SK-N-SH (cell line): Measurements from ENCODE around the gene TUBA8. TPM values are rescaled to one million over a fixed set of nuclear protein-coding genes. Genes with fewer than 3 reads are reported as not detected.

Source experiments
- CTCF ChIA-PET: fragments of 300-600, 350-600 bp; formaldehyde crosslinking; extraction: SDS; loops from one replicate; lab custom pipeline; 2021; lab: Yijun Ruan, JAX
- POLR2A ChIA-PET: fragments of 350-600 bp; sonication (Branson Sonifier 250); formaldehyde crosslinking; extraction: SDS; loops from one replicate; lab custom pipeline; 2020; ENCODE audit warnings: antibody characterized with exemption, inconsistent platforms; lab: Yijun Ruan, JAX
- DNase-seq: peaks from one replicate; pipeline ENCODE4 v3.0.0; 2012
- H2AFZ ChIP-seq: fragments of 200-600 bp; sonication (generic); 2 replicates; pipeline ENCODE4 v1.8.1; 2016; ENCODE audit warnings: antibody characterized with exemption, mild to moderate bottlenecking, low read depth
- H3F3A ChIP-seq: fragments of 200-600 bp; sonication (generic); replicated peaks from 2 replicates; pipeline ENCODE3; 2016; ENCODE audit warnings: antibody characterized with exemption, mild to moderate bottlenecking; ENCODE audit not compliant: insufficient read depth
- H3K27ac ChIP-seq, 2 experiments: fragments of 200-500 bp in 1 of 2; fragments of 200-600 bp in 1 of 2; sonication (Bioruptor generic) in 1 of 2; sonication (generic), shearing (Covaris generic) in 1 of 2; 2 replicates each; pipeline versions ENCODE4 v1.5.1 to v1.6.1; 2014 to 2016; ENCODE audit warnings: low read depth in 2 of 2, inconsistent platforms in 1 of 2, low read length in 1 of 2, mild to moderate bottlenecking in 1 of 2, mixed read lengths in 1 of 2
- H3K27me3 ChIP-seq: fragments of 200-600 bp; sonication (generic), shearing (Covaris generic); 2 replicates; pipeline ENCODE4 v1.6.1; 2016; ENCODE audit warnings: mixed run types; ENCODE audit not compliant: insufficient read depth
- H3K36me3 ChIP-seq, 2 experiments: fragments of 200-500 bp in 1 of 2; fragments of 200-600 bp in 1 of 2; sonication (Bioruptor generic) in 1 of 2; sonication (generic) in 1 of 2; replicated peaks in 1 of 2; 2 replicates each; pipeline versions ENCODE3 to v1.5.1; 2014 to 2016; ENCODE audit warnings: low read length in 1 of 2, mild to moderate bottlenecking in 1 of 2; ENCODE audit not compliant: insufficient read depth in 2 of 2, control insufficient read depth in 1 of 2
- H3K4me1 ChIP-seq, 2 experiments: fragments of 200-500 bp in 1 of 2; fragments of 200-600 bp in 1 of 2; sonication (Bioruptor generic) in 1 of 2; sonication (generic), shearing (Covaris generic) in 1 of 2; 2 replicates each; pipeline versions ENCODE4 v1.5.1 to v1.6.1; 2014 to 2016; ENCODE audit warnings: low read depth in 1 of 2, low read length in 1 of 2, mixed run types in 1 of 2; ENCODE audit not compliant: insufficient read depth in 2 of 2, control insufficient read depth in 1 of 2
- H3K4me2 ChIP-seq: fragments of 200-600 bp; sonication (generic), shearing (Covaris generic); 2 replicates; pipeline ENCODE4 v1.6.1; 2017; ENCODE audit warnings: mixed run types
- H3K4me3 ChIP-seq, 2 experiments: fragments of 200-500 bp in 1 of 2; fragments of 200-600 bp in 1 of 2; sonication (Bioruptor generic) in 1 of 2; sonication (generic), shearing (Covaris generic) in 1 of 2; 2 replicates each; pipeline versions ENCODE4 v1.5.1 to v1.8.1; 2014 to 2016; ENCODE audit warnings: low read depth in 2 of 2, inconsistent platforms in 1 of 2, low read length in 1 of 2, mild to moderate bottlenecking in 1 of 2, mixed read lengths in 1 of 2, moderate library complexity in 1 of 2
- H3K79me2 ChIP-seq: fragments of 200-600 bp; sonication (generic); 2 replicates; pipeline ENCODE4 v1.8.1; 2017; ENCODE audit warnings: mild to moderate bottlenecking; ENCODE audit not compliant: insufficient read depth
- H3K9ac ChIP-seq: fragments of 200-600 bp; sonication (generic); 2 replicates; pipeline ENCODE4 v1.6.1; 2017; ENCODE audit warnings: mixed run types
- H3K9me2 ChIP-seq: fragments of 200-600 bp; sonication (generic); 2 replicates; pipeline ENCODE4 v1.6.1; 2017; ENCODE audit warnings: mixed run types
- H3K9me3 ChIP-seq: fragments of 200-600 bp; sonication (generic); 2 replicates; pipeline ENCODE4 v1.6.1; 2017; ENCODE audit warnings: mixed run types, mild to moderate bottlenecking, moderate library complexity
- H4K20me1 ChIP-seq: fragments of 200-600 bp; sonication (generic); 2 replicates; pipeline ENCODE4 v1.6.1; 2017; ENCODE audit warnings: mild to moderate bottlenecking, mixed run types; ENCODE audit not compliant: insufficient read depth
- CHD2 ChIP-seq: fragments of 150-350 bp; IDR thresholded peaks from 2 replicates; pipeline ENCODE4 v1.6.1; 2018; ENCODE audit warnings: low read length; ENCODE audit not compliant: partially characterized antibody
- EP300 ChIP-seq, 2 experiments: IDR thresholded peaks; 2 replicates each; pipeline versions ENCODE4 v1.4.0 to v1.6.1; 2012; ENCODE audit warnings: borderline replicate concordance in 1 of 2, low read depth in 1 of 2, low read length in 1 of 2
- EZH2phosphoT487 ChIP-seq: fragments of 200-600 bp; sonication (generic); IDR thresholded peaks from 2 replicates; pipeline ENCODE4 v1.6.1; 2017; ENCODE audit warnings: low read depth, mixed run types, mild to moderate bottlenecking, antibody characterized with exemption, moderate library complexity, borderline replicate concordance
- FOXJ3 ChIP-seq: sonication (generic); formaldehyde crosslinking; IDR thresholded peaks from 2 replicates; pipeline ENCODE4 v1.5.1; 2020; ENCODE audit warnings: mild to moderate bottlenecking, missing genetic modification reagents
- FOXM1 ChIP-seq: IDR thresholded peaks from 2 replicates; pipeline ENCODE4 v1.4.0; 2012; ENCODE audit warnings: low read depth, mild to moderate bottlenecking
- GABPA ChIP-seq: IDR thresholded peaks from 2 replicates; pipeline ENCODE4 v1.4.0; 2012; ENCODE audit warnings: low read depth, mild to moderate bottlenecking
- MAX ChIP-seq: IDR thresholded peaks from 2 replicates; pipeline ENCODE4 v1.4.0; 2012; ENCODE audit warnings: low read depth
- MXI1 ChIP-seq: IDR thresholded peaks from 2 replicates; pipeline ENCODE4 v1.6.1; 2012; ENCODE audit warnings: mild to moderate bottlenecking, low read depth, low read length, improper control_type of control experiment
- NFIC ChIP-seq: IDR thresholded peaks from 2 replicates; pipeline ENCODE4 v1.4.0; 2012; ENCODE audit warnings: borderline replicate concordance
- POLR2AphosphoS5 ChIP-seq: IDR thresholded peaks from 2 replicates; pipeline ENCODE4 v1.6.1; 2012; ENCODE audit warnings: low read depth, low read length
- RAD21 ChIP-seq: IDR thresholded peaks from 2 replicates; pipeline ENCODE4 v1.6.1; 2012; ENCODE audit warnings: mild to moderate bottlenecking, low read length
- RCOR1 ChIP-seq: fragments of 150-350 bp; IDR thresholded peaks from 2 replicates; pipeline ENCODE4 v1.6.1; 2017; ENCODE audit warnings: antibody characterized with exemption, low read length
- SIN3A ChIP-seq: IDR thresholded peaks from 2 replicates; pipeline ENCODE4 v1.6.1; 2012; ENCODE audit warnings: low read depth, mild to moderate bottlenecking, low read length, moderate library complexity, borderline replicate concordance
- YY1 ChIP-seq: IDR thresholded peaks from 2 replicates; pipeline ENCODE4 v1.4.0; 2012; ENCODE audit warnings: low read depth, mild to moderate bottlenecking
- WGBS: methylation state at CpG from one replicate; pipeline ENCODE4 v1.1.6; 2017; ENCODE audit warnings: low lambda C conversion rate; 5-methylcytosine and 5-hydroxymethylcytosine counted together
- polyA plus RNA-seq, 3 experiments: library from polyadenylated mRNA; depleted of rRNA; stranded (reverse); fragments of >200 nt; gene quantifications; 2 replicates each; pipeline ENCODE4 v1.2.3, GENCODE V29; 2012
- TF ChIP-seq, protein P1 (sequence below): IDR thresholded peaks from 2 replicates; pipeline ENCODE4 v1.4.0; 2012; ENCODE audit warnings: low read depth, borderline replicate concordance
- TF ChIP-seq, protein P2 (sequence below): fragments of 150-350 bp; IDR thresholded peaks from 2 replicates; pipeline ENCODE4 v1.6.1; 2017; ENCODE audit warnings: antibody characterized with exemption, low read length, low read depth, borderline replicate concordance
- TF ChIP-seq, protein P3 (sequence below): fragments of 200-600 bp; sonication (generic); IDR thresholded peaks from 2 replicates; pipeline ENCODE4 v1.6.1; 2017; ENCODE audit warnings: antibody characterized with exemption, mild to moderate bottlenecking, moderate library complexity
- TF ChIP-seq, protein P4 (sequence below): fragments of 150-350 bp; IDR thresholded peaks from 2 replicates; pipeline ENCODE4 v1.6.1; 2016; ENCODE audit warnings: mild to moderate bottlenecking, low read depth, low read length
- TF ChIP-seq, protein P5 (sequence below): IDR thresholded peaks from 2 replicates; pipeline ENCODE4; 2012

The TUBA8 gene
- polyA plus RNA-seq, 1 of the 3 experiments (the other 2 are of a cell fraction): 1.7 TPM

DNA sequence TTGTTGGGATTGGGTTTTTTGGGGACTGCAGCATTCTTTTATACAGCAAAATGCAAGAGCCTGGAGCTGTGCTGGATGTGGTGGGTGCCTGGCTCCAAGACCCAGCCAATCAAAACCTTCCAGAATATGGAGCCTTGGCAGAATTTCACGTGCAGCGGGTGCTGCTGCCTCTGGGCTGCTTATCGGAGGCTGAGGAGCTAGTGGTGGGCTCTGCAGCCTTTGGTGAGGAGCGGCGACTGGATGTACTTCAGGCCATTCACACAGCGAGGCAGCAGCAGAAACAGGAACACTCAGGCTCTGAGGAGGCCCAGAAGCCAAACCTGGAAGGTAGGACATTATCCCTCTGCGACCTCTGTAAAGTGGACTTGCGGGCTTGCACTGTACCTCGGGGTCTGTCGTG is 27.2 kb upstream of the TUBA8 start:
- CTCF ChIA-PET: no interaction called here
- no peak for DNase-seq
- 100% methylated on average over 4 of the region's 10 CpGs for WGBS
- Histone ChIP-seq H3K36me3 (peaks cover 42 to 55% of the 10 kb centered on the region in 2 experiments), H2AFZ (no peak overlapping the region), H3K4me1 (peaks cover 5 to 11% of the 10 kb centered on the region in 2 experiments; a peak in 2 of 4 replicates), H3K4me3 (no peak overlapping the region), H3K9me2 (no peaks in the 10 kb centered on the region), H3K9me3 (no peaks in the 10 kb centered on the region), H3K9ac (no peak overlapping the region), H3K79me2 (peaks cover 46% of the 10 kb centered on the region), H3F3A (no peaks in the 10 kb centered on the region), H3K27ac (no peak overlapping the region), H3K27me3 (no peaks in the 10 kb centered on the region), H4K20me1 (0 out of 2 replicates have a peak, but pooled peaks cover 5% of the 10 kb centered on the region), H3K4me2 (no peak overlapping the region)
- TF ChIP-seq MXI1 (no peak), POLR2AphosphoS5 (no peak), EZH2phosphoT487 (no peak), RAD21 (no peak), GABPA (no peak), FOXM1 (no peak), YY1 (no peak), EP300 (IDR thresholded peaks at IDR 0.05; ENCODE audit: borderline replicate concordance in 1 of 2, low read depth in 1 of 2, low read length in 1 of 2) (no peak), SIN3A (no peak), CHD2 (no peak)
- TF ChIP-seq, protein P1, sequence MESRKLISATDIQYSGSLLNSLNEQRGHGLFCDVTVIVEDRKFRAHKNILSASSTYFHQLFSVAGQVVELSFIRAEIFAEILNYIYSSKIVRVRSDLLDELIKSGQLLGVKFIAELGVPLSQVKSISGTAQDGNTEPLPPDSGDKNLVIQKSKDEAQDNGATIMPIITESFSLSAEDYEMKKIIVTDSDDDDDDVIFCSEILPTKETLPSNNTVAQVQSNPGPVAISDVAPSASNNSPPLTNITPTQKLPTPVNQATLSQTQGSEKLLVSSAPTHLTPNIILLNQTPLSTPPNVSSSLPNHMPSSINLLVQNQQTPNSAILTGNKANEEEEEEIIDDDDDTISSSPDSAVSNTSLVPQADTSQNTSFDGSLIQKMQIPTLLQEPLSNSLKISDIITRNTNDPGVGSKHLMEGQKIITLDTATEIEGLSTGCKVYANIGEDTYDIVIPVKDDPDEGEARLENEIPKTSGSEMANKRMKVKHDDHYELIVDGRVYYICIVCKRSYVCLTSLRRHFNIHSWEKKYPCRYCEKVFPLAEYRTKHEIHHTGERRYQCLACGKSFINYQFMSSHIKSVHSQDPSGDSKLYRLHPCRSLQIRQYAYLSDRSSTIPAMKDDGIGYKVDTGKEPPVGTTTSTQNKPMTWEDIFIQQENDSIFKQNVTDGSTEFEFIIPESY: no peak
- TF ChIP-seq, protein P2, sequence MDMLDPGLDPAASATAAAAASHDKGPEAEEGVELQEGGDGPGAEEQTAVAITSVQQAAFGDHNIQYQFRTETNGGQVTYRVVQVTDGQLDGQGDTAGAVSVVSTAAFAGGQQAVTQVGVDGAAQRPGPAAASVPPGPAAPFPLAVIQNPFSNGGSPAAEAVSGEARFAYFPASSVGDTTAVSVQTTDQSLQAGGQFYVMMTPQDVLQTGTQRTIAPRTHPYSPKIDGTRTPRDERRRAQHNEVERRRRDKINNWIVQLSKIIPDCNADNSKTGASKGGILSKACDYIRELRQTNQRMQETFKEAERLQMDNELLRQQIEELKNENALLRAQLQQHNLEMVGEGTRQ: no peak
- TF ChIP-seq, protein P3, sequence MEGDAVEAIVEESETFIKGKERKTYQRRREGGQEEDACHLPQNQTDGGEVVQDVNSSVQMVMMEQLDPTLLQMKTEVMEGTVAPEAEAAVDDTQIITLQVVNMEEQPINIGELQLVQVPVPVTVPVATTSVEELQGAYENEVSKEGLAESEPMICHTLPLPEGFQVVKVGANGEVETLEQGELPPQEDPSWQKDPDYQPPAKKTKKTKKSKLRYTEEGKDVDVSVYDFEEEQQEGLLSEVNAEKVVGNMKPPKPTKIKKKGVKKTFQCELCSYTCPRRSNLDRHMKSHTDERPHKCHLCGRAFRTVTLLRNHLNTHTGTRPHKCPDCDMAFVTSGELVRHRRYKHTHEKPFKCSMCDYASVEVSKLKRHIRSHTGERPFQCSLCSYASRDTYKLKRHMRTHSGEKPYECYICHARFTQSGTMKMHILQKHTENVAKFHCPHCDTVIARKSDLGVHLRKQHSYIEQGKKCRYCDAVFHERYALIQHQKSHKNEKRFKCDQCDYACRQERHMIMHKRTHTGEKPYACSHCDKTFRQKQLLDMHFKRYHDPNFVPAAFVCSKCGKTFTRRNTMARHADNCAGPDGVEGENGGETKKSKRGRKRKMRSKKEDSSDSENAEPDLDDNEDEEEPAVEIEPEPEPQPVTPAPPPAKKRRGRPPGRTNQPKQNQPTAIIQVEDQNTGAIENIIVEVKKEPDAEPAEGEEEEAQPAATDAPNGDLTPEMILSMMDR: no peak
- POLR2A ChIA-PET: no interaction called here

- peaks cover 30% of the 10 kb centered on the region for H3K79me2 ChIP-seq
- no peak overlapping the region for H3K4me3 ChIP-seq
- ChIA-PET CTCF (no interaction called here), POLR2A (no interaction called here)
- H3K36me3 ChIP-seq: peaks cover 40 to 58% of the 10 kb centered on the region in 2 experiments
- H2AFZ ChIP-seq: no peak overlapping the region
- H4K20me1 ChIP-seq: 0 out of 2 replicates have a peak, but pooled peaks cover 5% of the 10 kb centered on the region
- no peaks in the 10 kb centered on the region for H3K9me3 ChIP-seq
- TF ChIP-seq, protein P4, sequence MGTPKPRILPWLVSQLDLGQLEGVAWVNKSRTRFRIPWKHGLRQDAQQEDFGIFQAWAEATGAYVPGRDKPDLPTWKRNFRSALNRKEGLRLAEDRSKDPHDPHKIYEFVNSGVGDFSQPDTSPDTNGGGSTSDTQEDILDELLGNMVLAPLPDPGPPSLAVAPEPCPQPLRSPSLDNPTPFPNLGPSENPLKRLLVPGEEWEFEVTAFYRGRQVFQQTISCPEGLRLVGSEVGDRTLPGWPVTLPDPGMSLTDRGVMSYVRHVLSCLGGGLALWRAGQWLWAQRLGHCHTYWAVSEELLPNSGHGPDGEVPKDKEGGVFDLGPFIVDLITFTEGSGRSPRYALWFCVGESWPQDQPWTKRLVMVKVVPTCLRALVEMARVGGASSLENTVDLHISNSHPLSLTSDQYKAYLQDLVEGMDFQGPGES: no peak
- TF ChIP-seq FOXJ3 (no peak), FOXM1 (no peak), YY1 (no peak), POLR2AphosphoS5 (no peak), MAX (no peak), NFIC (no peak), RCOR1 (no peak)
- TF ChIP-seq, protein P5, sequence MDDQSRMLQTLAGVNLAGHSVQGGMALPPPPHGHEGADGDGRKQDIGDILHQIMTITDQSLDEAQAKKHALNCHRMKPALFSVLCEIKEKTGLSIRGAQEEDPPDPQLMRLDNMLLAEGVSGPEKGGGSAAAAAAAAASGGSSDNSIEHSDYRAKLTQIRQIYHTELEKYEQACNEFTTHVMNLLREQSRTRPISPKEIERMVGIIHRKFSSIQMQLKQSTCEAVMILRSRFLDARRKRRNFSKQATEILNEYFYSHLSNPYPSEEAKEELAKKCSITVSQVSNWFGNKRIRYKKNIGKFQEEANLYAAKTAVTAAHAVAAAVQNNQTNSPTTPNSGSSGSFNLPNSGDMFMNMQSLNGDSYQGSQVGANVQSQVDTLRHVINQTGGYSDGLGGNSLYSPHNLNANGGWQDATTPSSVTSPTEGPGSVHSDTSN: no peak
- no peaks in the 10 kb centered on the region for H3K4me1 ChIP-seq
- no peak overlapping the region for H3K4me2 ChIP-seq
- no peaks in the 10 kb centered on the region for H3F3A ChIP-seq
- no peak overlapping the region for H3K27ac ChIP-seq
- no peaks in the 10 kb centered on the region for H3K27me3 ChIP-seq
- H3K9me2 ChIP-seq: no peaks in the 10 kb centered on the region
- DNase-seq: no peak
- no peak overlapping the region for H3K9ac ChIP-seq
These were observed 25.4 kb upstream of the TUBA8 start for GRCh38 chr22:18085188-18085587.
